Measurements from ENCODE around the gene PRKN.

DNA sequence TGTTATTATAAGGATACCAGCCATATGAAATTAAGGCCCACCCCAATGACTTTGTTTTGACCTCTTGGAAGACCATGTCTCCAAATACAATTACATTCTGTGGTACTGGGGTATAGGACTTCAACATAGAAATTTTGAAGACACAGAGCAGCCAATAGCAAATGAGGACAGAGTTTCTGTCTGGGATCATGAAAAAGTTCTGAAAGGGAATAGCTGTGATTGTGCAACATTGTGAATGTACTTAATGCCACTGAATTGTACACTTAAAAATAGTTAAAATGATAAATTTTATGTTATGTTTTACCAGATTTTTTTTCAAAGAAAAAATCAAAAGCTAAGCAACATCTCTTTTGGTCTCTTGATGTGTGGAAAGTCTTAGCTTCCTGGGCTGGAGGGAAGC lies 1426.7 kb downstream of the PRKN start:
- TF ChIP-seq, protein P1, sequence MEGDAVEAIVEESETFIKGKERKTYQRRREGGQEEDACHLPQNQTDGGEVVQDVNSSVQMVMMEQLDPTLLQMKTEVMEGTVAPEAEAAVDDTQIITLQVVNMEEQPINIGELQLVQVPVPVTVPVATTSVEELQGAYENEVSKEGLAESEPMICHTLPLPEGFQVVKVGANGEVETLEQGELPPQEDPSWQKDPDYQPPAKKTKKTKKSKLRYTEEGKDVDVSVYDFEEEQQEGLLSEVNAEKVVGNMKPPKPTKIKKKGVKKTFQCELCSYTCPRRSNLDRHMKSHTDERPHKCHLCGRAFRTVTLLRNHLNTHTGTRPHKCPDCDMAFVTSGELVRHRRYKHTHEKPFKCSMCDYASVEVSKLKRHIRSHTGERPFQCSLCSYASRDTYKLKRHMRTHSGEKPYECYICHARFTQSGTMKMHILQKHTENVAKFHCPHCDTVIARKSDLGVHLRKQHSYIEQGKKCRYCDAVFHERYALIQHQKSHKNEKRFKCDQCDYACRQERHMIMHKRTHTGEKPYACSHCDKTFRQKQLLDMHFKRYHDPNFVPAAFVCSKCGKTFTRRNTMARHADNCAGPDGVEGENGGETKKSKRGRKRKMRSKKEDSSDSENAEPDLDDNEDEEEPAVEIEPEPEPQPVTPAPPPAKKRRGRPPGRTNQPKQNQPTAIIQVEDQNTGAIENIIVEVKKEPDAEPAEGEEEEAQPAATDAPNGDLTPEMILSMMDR (IDR thresholded peaks at IDR 0.05): no peak
- TF ChIP-seq POLR2AphosphoS5 (IDR thresholded peaks at IDR 0.05; ENCODE audit: low read depth, low read length): no peak
- no peak for TF ChIP-seq SIN3A (IDR thresholded peaks at IDR 0.05; ENCODE audit: borderline replicate concordance, insufficient read depth, low read depth, low read length)
- no peak for TF ChIP-seq TCF7L2 (IDR thresholded peaks at IDR 0.05; ENCODE audit: low read depth, low read length)
